ENCODE data around the gene PRF1. TPM values are rescaled to one million over a fixed set of nuclear protein-coding genes. Genes with fewer than 3 reads are reported as not detected.

Gene PRF1
- total and polyA plus RNA-seq, 2 experiments from 2014 or later, result not detected

DNA sequence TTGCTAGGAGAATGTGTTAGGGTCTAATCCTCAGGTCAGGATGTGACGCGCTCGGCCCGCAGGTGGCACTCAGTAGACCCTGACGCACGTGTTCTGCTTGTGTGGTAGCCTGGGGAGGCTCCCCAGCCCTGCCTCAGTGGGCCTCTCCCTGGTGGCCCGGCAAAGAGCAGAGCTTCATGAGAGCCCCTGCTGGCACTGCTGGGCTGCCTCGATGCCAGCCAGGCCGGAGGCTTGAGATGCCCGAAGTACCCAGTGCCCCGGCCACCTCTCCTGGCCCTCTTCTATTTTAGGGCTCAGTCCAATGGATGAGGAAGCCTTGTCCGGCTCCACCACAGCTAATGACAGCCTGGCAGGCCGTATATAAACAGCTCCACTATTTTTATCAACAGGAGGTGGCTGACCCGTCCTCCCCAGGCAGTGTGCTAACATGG, 42.0 kb downstream of the PRF1 start:
- 90% methylated on average over 14 of the region's 14 CpGs for WGBS (ENCODE audit: low lambda C conversion rate, missing lambda C conversion rate)
- Histone ChIP-seq H2AFZ (no peak overlapping the region), H3K27ac (no peak overlapping the region), H3K79me2 (no peaks in the 10 kb centered on the region), H3K4me1 (ENCODE audit: insufficient read depth) (peaks cover 15% of the 10 kb centered on the region), H3K4me2 (no peak overlapping the region), H3K4me3 (no peak overlapping the region), H3K27me3 (no peaks in the 10 kb centered on the region), H3K9me3 (ENCODE audit: low read depth) (no peaks in the 10 kb centered on the region), H3K9me2 (replicated peaks; ENCODE audit: insufficient read depth) (no peaks in the 10 kb centered on the region), H3K36me3 (replicated peaks; ENCODE audit: insufficient read depth, low read depth) (no peaks in the 10 kb centered on the region), H4K20me1 (ENCODE audit: insufficient read depth, poor library complexity, severe bottlenecking) (no peaks in the 10 kb centered on the region)
- TF ChIP-seq EZH2 (IDR thresholded peaks at IDR 0.05; ENCODE audit: borderline replicate concordance) (no peak), EZH2phosphoT487 (IDR thresholded peaks at IDR 0.05; ENCODE audit: low read depth, severe bottlenecking, unreplicated experiment) (no peak)
- TF ChIP-seq, protein P1, sequence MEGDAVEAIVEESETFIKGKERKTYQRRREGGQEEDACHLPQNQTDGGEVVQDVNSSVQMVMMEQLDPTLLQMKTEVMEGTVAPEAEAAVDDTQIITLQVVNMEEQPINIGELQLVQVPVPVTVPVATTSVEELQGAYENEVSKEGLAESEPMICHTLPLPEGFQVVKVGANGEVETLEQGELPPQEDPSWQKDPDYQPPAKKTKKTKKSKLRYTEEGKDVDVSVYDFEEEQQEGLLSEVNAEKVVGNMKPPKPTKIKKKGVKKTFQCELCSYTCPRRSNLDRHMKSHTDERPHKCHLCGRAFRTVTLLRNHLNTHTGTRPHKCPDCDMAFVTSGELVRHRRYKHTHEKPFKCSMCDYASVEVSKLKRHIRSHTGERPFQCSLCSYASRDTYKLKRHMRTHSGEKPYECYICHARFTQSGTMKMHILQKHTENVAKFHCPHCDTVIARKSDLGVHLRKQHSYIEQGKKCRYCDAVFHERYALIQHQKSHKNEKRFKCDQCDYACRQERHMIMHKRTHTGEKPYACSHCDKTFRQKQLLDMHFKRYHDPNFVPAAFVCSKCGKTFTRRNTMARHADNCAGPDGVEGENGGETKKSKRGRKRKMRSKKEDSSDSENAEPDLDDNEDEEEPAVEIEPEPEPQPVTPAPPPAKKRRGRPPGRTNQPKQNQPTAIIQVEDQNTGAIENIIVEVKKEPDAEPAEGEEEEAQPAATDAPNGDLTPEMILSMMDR (IDR thresholded peaks at IDR 0.05; ENCODE audit: poor library complexity), result no peak
- DNase-seq (ENCODE audit: low spot score), result no peak

- TF ChIP-seq EZH2 (IDR thresholded peaks at IDR 0.05; ENCODE audit: borderline replicate concordance) (no peak), EZH2phosphoT487 (IDR thresholded peaks at IDR 0.05; ENCODE audit: low read depth, severe bottlenecking, unreplicated experiment) (no peak)
- TF ChIP-seq, protein P1 (IDR thresholded peaks at IDR 0.05; ENCODE audit: poor library complexity), result no peak
- Histone ChIP-seq H3K4me1 (ENCODE audit: insufficient read depth) (peaks cover 15% of the 10 kb centered on the region), H3K36me3 (replicated peaks; ENCODE audit: insufficient read depth, low read depth) (no peaks in the 10 kb centered on the region), H3K9me3 (ENCODE audit: low read depth) (no peaks in the 10 kb centered on the region), H3K27ac (no peak overlapping the region), H3K4me3 (no peak overlapping the region), H4K20me1 (ENCODE audit: insufficient read depth, poor library complexity, severe bottlenecking) (no peaks in the 10 kb centered on the region), H3K4me2 (no peak overlapping the region), H3K79me2 (no peaks in the 10 kb centered on the region), H2AFZ (no peak overlapping the region), H3K27me3 (no peaks in the 10 kb centered on the region), H3K9me2 (replicated peaks; ENCODE audit: insufficient read depth) (no peaks in the 10 kb centered on the region)
- DNase-seq (ENCODE audit: low spot score), result no peak
- 81% methylated on average over 5 of the region's 5 CpGs for WGBS (ENCODE audit: low lambda C conversion rate, missing lambda C conversion rate)
Measured at GRCh38 chr10:70559861-70560260, 42.7 kb downstream of the PRF1 start.

DNA sequence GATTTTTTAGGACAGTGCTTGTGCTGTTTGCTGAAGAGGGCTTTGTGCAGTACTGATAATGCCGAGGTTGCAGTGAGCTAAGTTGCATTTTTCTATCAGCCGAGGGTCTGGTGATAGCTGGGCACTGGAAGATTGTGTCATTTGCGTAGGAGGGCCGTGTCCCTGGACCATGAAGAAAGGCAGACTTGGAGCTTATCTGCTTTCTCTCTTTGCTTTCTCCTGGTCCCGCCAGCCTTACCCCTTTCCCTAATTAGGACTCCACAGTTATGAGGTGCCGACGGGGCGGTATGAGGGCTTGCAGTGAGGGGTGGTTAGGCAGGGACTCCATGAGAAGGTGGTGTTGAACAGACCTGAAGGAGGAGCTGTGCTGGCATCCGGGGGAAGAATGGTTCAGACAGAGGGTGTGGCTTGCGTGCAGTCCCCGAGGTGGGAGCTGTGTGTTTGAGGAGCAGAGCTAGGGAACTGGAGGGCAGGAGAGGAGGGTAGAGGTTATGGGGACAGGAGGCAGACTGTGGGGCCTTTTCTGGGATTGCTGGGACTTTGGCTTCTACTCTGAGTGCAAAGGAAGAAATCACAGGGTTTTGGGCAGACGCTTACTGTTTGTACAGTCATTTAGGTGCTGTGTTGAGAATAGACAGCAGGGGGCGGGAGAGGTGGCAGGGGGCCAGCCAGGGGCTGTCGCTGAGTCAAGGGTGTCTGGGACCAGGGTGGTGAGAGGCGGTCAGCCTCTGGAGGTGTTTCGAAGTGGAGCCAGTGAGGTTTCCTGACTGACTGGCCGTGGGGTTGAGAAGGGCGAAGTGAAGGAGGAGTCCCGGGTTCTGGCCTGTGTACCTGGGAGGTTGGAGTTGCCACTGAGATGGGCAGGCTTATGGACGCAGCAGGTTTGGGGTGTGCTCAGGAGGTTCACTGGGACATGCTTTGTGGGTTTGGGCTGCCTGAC, 43.4 kb downstream of the PRF1 start:
- H3K4me2 ChIP-seq, result peak overlapping the region; percentile 66
- no peaks in the 10 kb centered on the region for H3K79me2 ChIP-seq
- peak overlapping the region; percentile 4 for H3K27ac ChIP-seq
- H3K27me3 ChIP-seq, result no peaks in the 10 kb centered on the region
- 46% methylated on average over 17 of the region's 20 CpGs for WGBS (ENCODE audit: low lambda C conversion rate, missing lambda C conversion rate)
- H3K9me3 ChIP-seq (ENCODE audit: low read depth), result no peaks in the 10 kb centered on the region
- peaks cover 15% of the 10 kb centered on the region for H3K4me1 ChIP-seq (ENCODE audit: insufficient read depth)
- H2AFZ ChIP-seq, result no peak overlapping the region
- no peaks in the 10 kb centered on the region for H3K9me2 ChIP-seq (replicated peaks; ENCODE audit: insufficient read depth)
- no peaks in the 10 kb centered on the region for H3K36me3 ChIP-seq (replicated peaks; ENCODE audit: insufficient read depth, low read depth)
- no peak overlapping the region for H3K4me3 ChIP-seq
- TF ChIP-seq, protein P1 (IDR thresholded peaks at IDR 0.05; ENCODE audit: poor library complexity), result peak; percentile 58
- no peak for TF ChIP-seq EZH2phosphoT487 (IDR thresholded peaks at IDR 0.05; ENCODE audit: low read depth, severe bottlenecking, unreplicated experiment)
- DNase-seq (ENCODE audit: low spot score), result peak; percentile 75
- no peaks in the 10 kb centered on the region for H4K20me1 ChIP-seq (ENCODE audit: insufficient read depth, poor library complexity, severe bottlenecking)

Measured in hepatocyte (in vitro differentiated cells).